ENCODE measurements around the gene SCARB2.

The SCARB2 gene

DNA sequence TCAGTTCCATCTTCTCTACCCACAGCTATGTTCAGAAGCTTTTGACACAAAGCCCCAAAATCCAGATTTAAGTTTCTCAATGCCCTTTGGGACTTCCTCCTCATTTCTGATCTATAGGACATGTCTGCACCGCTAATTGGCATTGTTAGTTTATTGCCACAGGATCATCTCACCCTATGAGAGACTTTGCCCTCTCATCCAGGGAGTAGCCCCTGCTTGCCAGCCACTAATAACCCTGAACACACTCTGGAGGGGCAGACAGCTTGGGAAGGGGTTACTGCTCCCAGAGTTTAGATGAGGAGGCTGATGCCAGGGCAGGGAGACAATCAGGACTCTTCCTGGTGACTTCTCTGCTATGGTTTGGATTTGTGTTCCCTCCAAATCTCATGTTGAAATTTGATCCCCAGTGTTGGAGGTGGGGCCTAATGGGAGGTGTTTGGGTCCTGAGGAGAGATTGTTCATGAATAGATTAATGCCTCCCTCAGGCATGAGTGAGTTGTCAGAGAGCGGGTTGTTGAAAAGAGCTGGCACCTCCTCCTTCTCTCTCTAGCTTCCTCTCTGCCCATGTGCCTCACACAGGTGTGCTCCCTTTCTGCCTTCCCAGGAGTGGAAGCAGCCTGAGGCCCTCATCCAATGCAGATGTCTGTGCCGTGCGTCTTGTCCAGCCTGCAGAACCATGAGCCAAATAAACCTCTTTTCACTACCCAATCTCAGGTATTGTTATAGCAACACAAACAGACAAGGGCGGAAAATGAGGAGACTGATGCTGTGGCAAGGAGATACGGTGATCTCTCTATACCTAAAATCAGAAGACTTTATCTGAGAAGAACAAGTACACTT is 3.6 kb upstream of the SCARB2 start:
- Histone ChIP-seq H3K27me3 (ENCODE audit: insufficient read depth, low read length, poor library complexity, severe bottlenecking) (no peaks in the 10 kb centered on the region), H3K4me3 (ENCODE audit: low read length, poor library complexity, severe bottlenecking) (no peak overlapping the region), H3K79me2 (ENCODE audit: insufficient read depth, low read length) (peaks cover 4% of the 10 kb centered on the region), H3K4me2 (ENCODE audit: low read depth, low read length, poor library complexity, severe bottlenecking) (no peak overlapping the region), H3K9me2 (replicated peaks; ENCODE audit: low read depth, low read length) (no peaks in the 10 kb centered on the region), H2AFZ (ENCODE audit: low read length) (no peak overlapping the region), H3K4me1 (ENCODE audit: insufficient read depth, low read length, poor library complexity, severe bottlenecking) (peaks cover 28% of the 10 kb centered on the region), H3K9me3 (ENCODE audit: insufficient read depth, low read depth, low read length) (no peaks in the 10 kb centered on the region), H3K9ac (ENCODE audit: low read depth, low read length, poor library complexity, severe bottlenecking) (no peak overlapping the region), H4K20me1 (ENCODE audit: insufficient read depth, low read length, poor library complexity, severe bottlenecking) (peaks cover 6% of the 10 kb centered on the region), H3K36me3 (ENCODE audit: insufficient read depth, low read length) (no peaks in the 10 kb centered on the region), H3F3A (ENCODE audit: low read depth) (no peaks in the 10 kb centered on the region; the same call in 1 of the 2 replicates)
- TF ChIP-seq EZH2phosphoT487 (IDR thresholded peaks at IDR 0.05; ENCODE audit: borderline replicate concordance), result no peak
- TF ChIP-seq, protein P1, sequence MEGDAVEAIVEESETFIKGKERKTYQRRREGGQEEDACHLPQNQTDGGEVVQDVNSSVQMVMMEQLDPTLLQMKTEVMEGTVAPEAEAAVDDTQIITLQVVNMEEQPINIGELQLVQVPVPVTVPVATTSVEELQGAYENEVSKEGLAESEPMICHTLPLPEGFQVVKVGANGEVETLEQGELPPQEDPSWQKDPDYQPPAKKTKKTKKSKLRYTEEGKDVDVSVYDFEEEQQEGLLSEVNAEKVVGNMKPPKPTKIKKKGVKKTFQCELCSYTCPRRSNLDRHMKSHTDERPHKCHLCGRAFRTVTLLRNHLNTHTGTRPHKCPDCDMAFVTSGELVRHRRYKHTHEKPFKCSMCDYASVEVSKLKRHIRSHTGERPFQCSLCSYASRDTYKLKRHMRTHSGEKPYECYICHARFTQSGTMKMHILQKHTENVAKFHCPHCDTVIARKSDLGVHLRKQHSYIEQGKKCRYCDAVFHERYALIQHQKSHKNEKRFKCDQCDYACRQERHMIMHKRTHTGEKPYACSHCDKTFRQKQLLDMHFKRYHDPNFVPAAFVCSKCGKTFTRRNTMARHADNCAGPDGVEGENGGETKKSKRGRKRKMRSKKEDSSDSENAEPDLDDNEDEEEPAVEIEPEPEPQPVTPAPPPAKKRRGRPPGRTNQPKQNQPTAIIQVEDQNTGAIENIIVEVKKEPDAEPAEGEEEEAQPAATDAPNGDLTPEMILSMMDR (conservative IDR thresholded peaks at IDR 0.05; ENCODE audit: low read length), result no peak

DNA sequence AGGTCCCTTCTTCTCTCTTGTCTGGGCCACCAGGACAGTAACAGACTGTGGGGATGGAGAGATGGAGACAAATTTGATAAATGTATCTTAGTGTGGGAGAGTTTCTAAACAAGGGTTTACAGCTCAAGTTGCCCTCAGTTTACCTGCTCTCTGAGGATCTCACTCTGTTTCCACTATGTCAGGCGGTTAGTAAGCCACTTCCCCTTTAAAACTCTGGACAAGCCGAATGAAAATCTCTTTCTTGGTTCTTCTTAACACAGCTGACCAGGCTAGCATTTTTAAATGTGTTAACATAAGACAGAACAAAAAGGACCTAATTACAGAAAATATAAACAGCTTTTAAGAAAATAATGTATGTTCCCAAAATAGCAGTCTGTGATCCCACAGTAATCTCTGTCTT is 2.9 kb upstream of the SCARB2 start:
- Histone ChIP-seq H3K9ac (ENCODE audit: low read depth, low read length, poor library complexity, severe bottlenecking) (no peak overlapping the region), H3F3A (ENCODE audit: low read depth) (no peaks in the 10 kb centered on the region; the same call in 1 of the 2 replicates), H3K27me3 (ENCODE audit: insufficient read depth, low read length, poor library complexity, severe bottlenecking) (no peaks in the 10 kb centered on the region), H3K4me2 (ENCODE audit: low read depth, low read length, poor library complexity, severe bottlenecking) (no peak overlapping the region), H2AFZ (ENCODE audit: low read length) (no peak overlapping the region), H3K4me3 (ENCODE audit: low read length, poor library complexity, severe bottlenecking) (no peak overlapping the region), H3K9me2 (replicated peaks; ENCODE audit: low read depth, low read length) (no peaks in the 10 kb centered on the region), H4K20me1 (ENCODE audit: insufficient read depth, low read length, poor library complexity, severe bottlenecking) (peaks cover 9% of the 10 kb centered on the region), H3K9me3 (ENCODE audit: insufficient read depth, low read depth, low read length) (no peaks in the 10 kb centered on the region), H3K36me3 (ENCODE audit: insufficient read depth, low read length) (no peaks in the 10 kb centered on the region), H3K4me1 (ENCODE audit: insufficient read depth, low read length, poor library complexity, severe bottlenecking) (peaks cover 35% of the 10 kb centered on the region), H3K79me2 (ENCODE audit: insufficient read depth, low read length) (peaks cover 11% of the 10 kb centered on the region)
- no peak for TF ChIP-seq EZH2phosphoT487 (IDR thresholded peaks at IDR 0.05; ENCODE audit: borderline replicate concordance)
- TF ChIP-seq, protein P1 (conservative IDR thresholded peaks at IDR 0.05; ENCODE audit: low read length), result no peak

DNA sequence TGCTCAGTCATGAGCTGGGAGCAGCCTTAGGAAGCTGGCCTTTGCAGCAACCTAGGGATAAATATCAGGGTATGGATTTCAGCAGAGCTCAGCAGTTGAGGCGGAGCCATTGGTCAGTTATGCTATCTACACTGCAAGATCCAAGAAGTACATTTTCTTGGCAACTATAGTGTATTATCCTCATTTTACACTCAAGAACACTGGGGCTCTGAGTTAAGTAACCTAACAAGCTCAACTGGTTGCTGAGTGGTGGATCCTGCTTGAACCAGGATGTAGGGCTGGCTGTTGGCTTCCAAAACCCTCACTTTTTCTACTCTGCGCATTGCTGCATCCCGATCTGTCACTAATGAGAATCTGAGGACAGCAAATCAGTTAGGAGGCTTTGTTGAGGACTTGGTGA is 1.5 kb upstream of the SCARB2 start:
- Histone ChIP-seq H3K36me3 (ENCODE audit: insufficient read depth, low read length) (no peaks in the 10 kb centered on the region), H2AFZ (ENCODE audit: low read length) (no peak overlapping the region), H3F3A (ENCODE audit: low read depth) (no peaks in the 10 kb centered on the region; the same call in 1 of the 2 replicates), H3K9me2 (replicated peaks; ENCODE audit: low read depth, low read length) (no peaks in the 10 kb centered on the region), H3K4me2 (ENCODE audit: low read depth, low read length, poor library complexity, severe bottlenecking) (peak overlapping the region; percentile 96), H3K4me3 (ENCODE audit: low read length, poor library complexity, severe bottlenecking) (peak overlapping the region; percentile 94), H3K79me2 (ENCODE audit: insufficient read depth, low read length) (peaks cover 25% of the 10 kb centered on the region), H3K9me3 (ENCODE audit: insufficient read depth, low read depth, low read length) (no peaks in the 10 kb centered on the region), H3K27me3 (ENCODE audit: insufficient read depth, low read length, poor library complexity, severe bottlenecking) (no peaks in the 10 kb centered on the region), H3K4me1 (ENCODE audit: insufficient read depth, low read length, poor library complexity, severe bottlenecking) (peaks cover 49% of the 10 kb centered on the region), H3K9ac (ENCODE audit: low read depth, low read length, poor library complexity, severe bottlenecking) (peak overlapping the region; percentile 86), H4K20me1 (ENCODE audit: insufficient read depth, low read length, poor library complexity, severe bottlenecking) (peaks cover 20% of the 10 kb centered on the region)
- TF ChIP-seq, protein P1 (conservative IDR thresholded peaks at IDR 0.05; ENCODE audit: low read length), result no peak
- TF ChIP-seq EZH2phosphoT487 (IDR thresholded peaks at IDR 0.05; ENCODE audit: borderline replicate concordance), result no peak

Measured in Loucy (cell line).